Adrenal gland (tissue), 5 donors: Measurements from ENCODE around the gene KRTAP5-5.

Source experiments
- POLR2A ChIP-seq, 2 donors: fragments of 450-650 bp; IDR thresholded peaks; one replicate each; pipeline ENCODE4 v1.6.1; 2017; ENCODE audit warnings: antibody characterized with exemption in 2 of 2, mild to moderate bottlenecking in 2 of 2, moderate library complexity in 1 of 2
- TF ChIP-seq, protein P1 (sequence below), 6 experiments: fragments of 450-650 bp in 4 of 6; fragments of 200-600 bp in 2 of 6; sonication (generic) in 1 of 6; IDR thresholded peaks; 1 replicate in 5 of 6; 2 replicates in 1 of 6; pipeline versions ENCODE4 v1.5.1 to v1.8.0; 2016 to 2021; ENCODE audit warnings: antibody characterized with exemption in 6 of 6, mild to moderate bottlenecking in 2 of 6, moderate library complexity in 1 of 6
- donor health status: DM: no; HTN: no; CAD: no.

DNA sequence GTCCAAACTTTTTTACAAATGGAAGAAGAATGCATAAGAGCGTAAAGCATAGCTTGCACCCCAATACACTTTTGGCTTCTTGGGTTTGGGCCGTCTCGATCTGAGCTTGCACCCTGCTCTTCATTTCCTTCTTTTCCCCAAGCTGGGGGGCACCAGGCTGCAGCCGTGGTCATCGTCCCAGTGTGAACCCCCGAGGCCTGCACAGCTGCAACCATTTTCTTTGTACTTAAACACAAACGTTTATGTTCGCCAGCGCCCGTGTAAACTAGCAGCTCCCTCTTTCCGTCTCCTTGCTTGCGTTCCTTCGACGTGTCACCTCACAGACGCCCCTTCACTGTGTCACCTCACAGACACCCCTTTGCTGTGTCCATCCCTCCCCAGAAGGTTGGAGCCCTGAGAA, 10.1 kb downstream of the KRTAP5-5 start:
- TF ChIP-seq, protein P1, sequence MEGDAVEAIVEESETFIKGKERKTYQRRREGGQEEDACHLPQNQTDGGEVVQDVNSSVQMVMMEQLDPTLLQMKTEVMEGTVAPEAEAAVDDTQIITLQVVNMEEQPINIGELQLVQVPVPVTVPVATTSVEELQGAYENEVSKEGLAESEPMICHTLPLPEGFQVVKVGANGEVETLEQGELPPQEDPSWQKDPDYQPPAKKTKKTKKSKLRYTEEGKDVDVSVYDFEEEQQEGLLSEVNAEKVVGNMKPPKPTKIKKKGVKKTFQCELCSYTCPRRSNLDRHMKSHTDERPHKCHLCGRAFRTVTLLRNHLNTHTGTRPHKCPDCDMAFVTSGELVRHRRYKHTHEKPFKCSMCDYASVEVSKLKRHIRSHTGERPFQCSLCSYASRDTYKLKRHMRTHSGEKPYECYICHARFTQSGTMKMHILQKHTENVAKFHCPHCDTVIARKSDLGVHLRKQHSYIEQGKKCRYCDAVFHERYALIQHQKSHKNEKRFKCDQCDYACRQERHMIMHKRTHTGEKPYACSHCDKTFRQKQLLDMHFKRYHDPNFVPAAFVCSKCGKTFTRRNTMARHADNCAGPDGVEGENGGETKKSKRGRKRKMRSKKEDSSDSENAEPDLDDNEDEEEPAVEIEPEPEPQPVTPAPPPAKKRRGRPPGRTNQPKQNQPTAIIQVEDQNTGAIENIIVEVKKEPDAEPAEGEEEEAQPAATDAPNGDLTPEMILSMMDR (IDR thresholded peaks at IDR 0.05) = no peak
- TF ChIP-seq POLR2A (IDR thresholded peaks at IDR 0.05) = no peak
